HUES6 (cell line): ENCODE measurements around the gene TBCA.

Experiments used
- H3K27ac ChIP-seq: 2 replicates; pipeline ENCODE4 v1.7.0; 2013; ENCODE audit warnings: low read depth, mild to moderate bottlenecking, low read length, inconsistent platforms
- H3K27me3 ChIP-seq: 2 replicates; pipeline ENCODE4 v1.6.1; 2013; ENCODE audit warnings: low read length; ENCODE audit not compliant: control insufficient read depth, insufficient read depth
- H3K36me3 ChIP-seq: 2 replicates; pipeline ENCODE4 v1.6.1; 2013; ENCODE audit warnings: low read length; ENCODE audit not compliant: control insufficient read depth, insufficient read depth
- H3K4me1 ChIP-seq: 2 replicates; pipeline ENCODE4 v1.6.1; 2013; ENCODE audit warnings: low read length; ENCODE audit not compliant: control insufficient read depth, insufficient read depth
- H3K4me3 ChIP-seq: 2 replicates; pipeline ENCODE4 v1.5.1; 2013; ENCODE audit warnings: low read depth, low read length
- H3K9ac ChIP-seq: one replicate; pipeline ENCODE4 v1.6.1; 2013; ENCODE audit warnings: mild to moderate bottlenecking, low read length
- H3K9me3 ChIP-seq: 2 replicates; pipeline ENCODE4 v1.6.1; 2013; ENCODE audit warnings: low read depth, low read length; ENCODE audit not compliant: control insufficient read depth, insufficient read depth

Gene TBCA

GRCh38 chr5:77748160-77748559 is 28.0 kb downstream of the TBCA start:
- no peak overlapping the region for H3K27ac ChIP-seq
- H3K4me3 ChIP-seq, result no peak overlapping the region
- H3K4me1 ChIP-seq, result peaks cover 55% of the 10 kb centered on the region
- peaks cover 4% of the 10 kb centered on the region; the same call in 1 of the 2 replicates for H3K36me3 ChIP-seq
- H3K9me3 ChIP-seq, result no peaks in the 10 kb centered on the region
- H3K9ac ChIP-seq, result no peak overlapping the region
- no peaks in the 10 kb centered on the region for H3K27me3 ChIP-seq

DNA sequence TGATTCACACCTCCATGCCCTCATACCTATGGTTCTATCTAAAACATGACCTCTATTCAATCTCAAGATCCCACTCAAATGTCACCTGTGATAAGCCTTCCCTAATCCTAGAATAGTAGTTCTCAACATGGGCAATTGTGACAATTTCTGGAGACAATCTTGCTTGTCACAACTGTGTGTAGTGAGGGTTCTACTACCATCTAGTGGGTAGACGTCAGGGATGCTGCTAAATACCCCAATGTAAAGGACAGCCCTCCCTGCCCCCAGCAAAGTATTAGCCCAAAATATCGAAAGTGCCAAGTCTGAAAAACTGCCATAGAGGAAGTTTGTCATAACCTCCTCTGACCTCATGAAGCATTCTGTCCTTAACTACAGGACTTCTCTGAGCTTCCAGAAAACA is 32.0 kb downstream of the TBCA start:
- Histone ChIP-seq H3K4me1 (peaks cover 26% of the 10 kb centered on the region; the same call in 1 of the 2 replicates), H3K27me3 (no peaks in the 10 kb centered on the region), H3K9me3 (no peaks in the 10 kb centered on the region; the same call in 1 of the 2 replicates), H3K4me3 (no peak overlapping the region), H3K27ac (no peak overlapping the region), H3K9ac (no peak overlapping the region), H3K36me3 (peaks cover 4% of the 10 kb centered on the region; the same call in 1 of the 2 replicates)

DNA sequence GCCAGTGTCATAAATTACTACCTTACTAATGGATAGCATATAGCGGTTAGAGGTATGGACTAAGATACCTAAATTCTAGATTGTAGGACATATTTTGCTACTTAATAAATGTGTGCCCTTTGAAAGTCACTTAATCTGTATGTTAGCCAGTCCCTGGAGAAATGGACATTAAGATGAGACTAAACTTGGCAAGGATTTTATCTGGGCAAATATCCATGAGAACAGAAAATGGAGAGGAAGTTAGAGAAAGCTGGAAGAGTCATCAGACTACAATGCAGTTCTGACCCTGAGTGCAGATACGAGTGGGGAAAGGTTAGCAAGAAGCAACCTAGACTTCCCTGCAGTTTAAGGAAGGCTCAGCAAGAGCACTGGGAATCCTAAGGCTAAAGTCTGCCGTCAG is 33.0 kb downstream of the TBCA start:
- Histone ChIP-seq H3K27me3 (no peaks in the 10 kb centered on the region), H3K4me1 (peaks cover 18% of the 10 kb centered on the region; the same call in 1 of the 2 replicates), H3K9me3 (no peaks in the 10 kb centered on the region; the same call in 1 of the 2 replicates), H3K9ac (no peak overlapping the region), H3K27ac (no peak overlapping the region), H3K4me3 (no peak overlapping the region), H3K36me3 (peaks cover 4% of the 10 kb centered on the region; the same call in 1 of the 2 replicates)

GRCh38 chr5:77741608-77742007 is 34.5 kb downstream of the TBCA start:
- Histone ChIP-seq H3K4me3 (no peak overlapping the region), H3K27me3 (no peaks in the 10 kb centered on the region), H3K36me3 (peaks cover 4% of the 10 kb centered on the region; the same call in 1 of the 2 replicates), H3K27ac (no peak overlapping the region), H3K4me1 (peaks cover 9% of the 10 kb centered on the region; the same call in 1 of the 2 replicates), H3K9ac (no peak overlapping the region), H3K9me3 (no peaks in the 10 kb centered on the region; the same call in 1 of the 2 replicates)

DNA sequence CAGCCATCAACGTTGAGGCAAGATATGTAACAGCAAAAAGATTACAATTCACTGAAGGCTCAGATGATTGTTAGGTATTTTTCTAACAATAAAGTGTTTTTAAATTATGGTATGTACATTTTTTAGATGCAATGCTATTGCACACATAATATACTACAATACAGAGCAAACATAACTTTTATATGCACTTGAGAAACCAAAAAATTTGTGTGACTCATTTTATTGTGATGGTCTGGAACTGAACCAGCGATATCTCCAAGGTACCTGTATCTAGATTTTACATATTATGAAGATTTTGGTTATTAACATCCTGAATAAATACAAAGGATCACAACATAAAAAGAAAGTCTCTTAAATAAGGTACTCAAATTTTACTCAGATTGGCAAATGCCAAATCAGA is 41.3 kb downstream of the TBCA start:
- Histone ChIP-seq H3K4me3 (no peak overlapping the region), H3K4me1 (peaks cover 7% of the 10 kb centered on the region; the same call in 1 of the 2 replicates), H3K9me3 (peaks cover 13% of the 10 kb centered on the region; the same call in 1 of the 2 replicates), H3K27ac (no peak overlapping the region), H3K9ac (no peak overlapping the region), H3K36me3 (peaks cover 13% of the 10 kb centered on the region), H3K27me3 (no peaks in the 10 kb centered on the region)

DNA sequence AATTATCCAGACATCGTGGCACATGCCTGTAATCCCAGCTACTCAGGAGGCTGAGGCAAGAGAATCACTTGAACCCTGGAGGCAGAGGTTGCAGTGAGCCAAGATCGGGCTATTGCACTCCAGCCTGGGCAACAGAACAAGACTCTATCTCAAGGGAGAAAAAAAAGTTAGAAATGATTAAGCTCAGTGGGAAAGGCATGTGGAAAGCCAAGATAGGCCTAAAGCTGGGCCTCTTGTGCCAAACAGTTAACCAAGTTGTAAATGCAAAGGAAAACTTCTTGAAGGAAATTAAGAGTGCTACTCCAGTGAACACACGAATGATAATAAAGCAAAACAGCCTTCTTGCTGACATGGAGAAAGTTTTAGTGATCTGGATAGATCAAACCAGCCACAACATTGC is 43.0 kb downstream of the TBCA start:
- no peak overlapping the region for H3K4me3 ChIP-seq
- peaks cover 13% of the 10 kb centered on the region for H3K36me3 ChIP-seq
- no peak overlapping the region for H3K9ac ChIP-seq
- peaks cover 13% of the 10 kb centered on the region; the same call in 1 of the 2 replicates for H3K9me3 ChIP-seq
- H3K4me1 ChIP-seq, result peaks cover 7% of the 10 kb centered on the region; the same call in 1 of the 2 replicates
- H3K27ac ChIP-seq, result no peak overlapping the region
- no peaks in the 10 kb centered on the region for H3K27me3 ChIP-seq

DNA sequence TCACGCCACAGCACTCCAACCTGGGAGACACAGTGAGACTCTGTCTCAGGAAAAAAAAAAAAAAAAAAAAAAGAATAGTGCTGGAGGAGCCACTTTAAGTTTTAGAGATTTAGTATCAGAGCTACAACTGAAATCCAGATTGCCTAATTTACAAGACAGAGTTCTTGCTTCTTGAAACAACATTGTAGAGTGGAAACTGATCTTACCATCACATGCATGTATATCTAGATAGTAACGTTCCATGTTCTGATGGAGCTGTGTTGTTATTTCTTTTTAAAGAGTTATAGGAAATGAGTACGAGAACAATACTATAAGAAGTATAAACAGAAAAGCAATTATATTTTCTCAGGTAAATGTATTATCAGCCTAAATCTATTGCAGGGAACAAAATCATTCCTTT is 48.9 kb downstream of the TBCA start:
- Histone ChIP-seq H3K4me1 (no peaks in the 10 kb centered on the region; the same call in 1 of the 2 replicates), H3K27ac (no peak overlapping the region), H3K9me3 (no peaks in the 10 kb centered on the region), H3K9ac (no peak overlapping the region), H3K4me3 (no peak overlapping the region), H3K36me3 (no peaks in the 10 kb centered on the region), H3K27me3 (no peaks in the 10 kb centered on the region)

GRCh38 chr5:77725616-77726015 is 50.5 kb downstream of the TBCA start:
- Histone ChIP-seq H3K36me3 (no peaks in the 10 kb centered on the region), H3K27me3 (no peaks in the 10 kb centered on the region)

DNA sequence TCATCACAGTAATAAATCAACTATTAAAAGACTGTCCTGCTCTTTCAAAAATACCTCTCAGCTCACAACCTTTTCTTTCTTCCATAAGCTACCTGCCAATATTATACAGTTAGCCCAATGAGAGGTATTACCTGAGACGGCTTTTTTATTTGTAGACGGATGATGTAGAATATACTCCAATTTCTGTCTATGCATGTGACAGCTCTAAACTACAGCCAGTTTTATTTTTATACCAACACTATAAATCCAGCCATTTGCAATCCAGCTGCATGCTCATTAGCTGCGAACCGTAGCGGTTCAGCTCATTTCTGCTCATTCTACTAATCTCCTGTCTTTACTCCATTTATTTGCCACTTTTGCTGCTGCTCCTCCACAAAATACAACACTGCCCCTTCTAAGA is 51.2 kb downstream of the TBCA start:
- Histone ChIP-seq H3K27me3 (no peaks in the 10 kb centered on the region), H3K27ac (no peak overlapping the region), H3K4me3 (no peak overlapping the region), H3K9ac (no peak overlapping the region), H3K9me3 (no peaks in the 10 kb centered on the region), H3K36me3 (no peaks in the 10 kb centered on the region), H3K4me1 (no peaks in the 10 kb centered on the region; the same call in 1 of the 2 replicates)

More at GRCh38 chr5:77725616-77726015, 50.5 kb downstream of the TBCA start:
- Histone ChIP-seq H3K27ac (no peak overlapping the region), H3K9ac (no peak overlapping the region), H3K4me3 (no peak overlapping the region), H3K9me3 (no peaks in the 10 kb centered on the region), H3K4me1 (no peaks in the 10 kb centered on the region; the same call in 1 of the 2 replicates)

DNA sequence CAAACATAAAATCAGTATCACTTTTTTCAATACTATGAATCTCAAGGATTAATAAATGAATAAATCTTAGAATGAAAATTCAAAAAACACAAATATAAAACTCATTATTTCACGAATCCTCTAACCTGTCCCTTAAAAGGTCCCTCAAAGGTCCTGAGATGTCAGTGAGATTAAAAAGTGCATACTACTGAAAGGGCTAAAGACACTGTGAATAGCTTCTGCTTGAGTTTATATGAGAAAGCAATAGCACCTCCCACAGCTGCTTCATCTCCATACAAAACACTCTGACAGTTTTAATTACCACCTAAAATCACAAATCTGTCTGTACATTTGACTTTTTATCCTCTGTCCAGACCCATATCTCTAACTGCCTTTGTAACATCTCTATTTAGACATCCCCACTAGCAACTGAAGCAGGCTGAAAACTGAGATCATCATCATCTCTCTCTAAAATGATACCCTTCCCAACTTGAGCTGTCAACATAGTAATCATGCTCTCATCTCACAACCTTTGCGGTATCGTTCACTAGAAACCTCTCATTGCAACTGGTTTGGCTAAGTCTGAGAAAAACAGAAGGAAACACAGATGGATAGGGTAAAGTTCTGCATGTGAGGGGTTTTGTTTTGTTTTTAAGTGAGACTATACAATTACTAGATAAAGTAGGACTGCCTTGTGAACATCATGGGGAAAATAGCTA is 56.3 kb downstream of the TBCA start:
- Histone ChIP-seq H3K4me3 (no peak overlapping the region), H3K4me1 (no peaks in the 10 kb centered on the region; the same call in 1 of the 2 replicates), H3K36me3 (no peaks in the 10 kb centered on the region), H3K27me3 (no peaks in the 10 kb centered on the region), H3K9ac (no peak overlapping the region), H3K9me3 (no peaks in the 10 kb centered on the region), H3K27ac (no peak overlapping the region)

GRCh38 chr5:77718934-77719610 is 57.1 kb downstream of the TBCA start:
- Histone ChIP-seq H3K9me3 (no peaks in the 10 kb centered on the region), H3K9ac (no peak overlapping the region), H3K4me1 (no peaks in the 10 kb centered on the region; the same call in 1 of the 2 replicates), H3K27me3 (no peaks in the 10 kb centered on the region), H3K36me3 (no peaks in the 10 kb centered on the region), H3K27ac (no peak overlapping the region), H3K4me3 (no peak overlapping the region)
